Peyer's patch (tissue), 4 donors: Measurements from ENCODE around the gene HRH3. TPM values are rescaled to one million over a fixed set of nuclear protein-coding genes. Genes with fewer than 3 reads are reported as not detected.

ENCODE experiments used
- DNase-seq, 3 donors: peaks; one replicate each; pipeline ENCODE4 v3.0.0-alpha.2; 2017 to 2019
- H3K27ac ChIP-seq, 4 donors: fragments of 200-600 bp; sonication (generic); one replicate each; pipeline ENCODE4 v1.5.1; 2016 to 2019
- H3K27me3 ChIP-seq, 2 donors: fragments of 200-600 bp; sonication (generic); one replicate each; pipeline ENCODE4 v1.5.1; 2019
- H3K36me3 ChIP-seq, 3 donors: fragments of 200-600 bp; sonication (generic); one replicate each; pipeline ENCODE4 v1.5.1; 2016 to 2019
- H3K4me1 ChIP-seq, 4 donors: fragments of 200-600 bp; sonication (generic); one replicate each; pipeline ENCODE4 v1.5.1; 2016 to 2019
- H3K4me3 ChIP-seq, 4 donors: fragments of 200-600 bp; sonication (generic); 1 replicate in 3 of 4; 2 replicates in 1 of 4; pipeline ENCODE4 v1.5.1; 2016 to 2019; ENCODE audit warnings: mild to moderate bottlenecking in 1 of 4
- H3K9me3 ChIP-seq, 4 donors: fragments of 200-600 bp; sonication (generic); one replicate each; pipeline ENCODE4 v1.5.1; 2016 to 2019; ENCODE audit warnings: mild to moderate bottlenecking in 1 of 4
- CTCF ChIP-seq, 6 experiments: fragments of 450-650 bp in 4 of 6; fragments of 200-600 bp in 2 of 6; sonication (generic) in 1 of 6; IDR thresholded peaks; one replicate each; pipeline ENCODE4 v1.5.1; 2017 to 2019; ENCODE audit warnings: antibody characterized with exemption in 6 of 6, mild to moderate bottlenecking in 3 of 6, moderate library complexity in 1 of 6
- POLR2A ChIP-seq, 2 donors: fragments of 450-650 bp; IDR thresholded peaks; one replicate each; pipeline ENCODE4 v1.5.1; 2017; ENCODE audit warnings: antibody characterized with exemption in 2 of 2, mild to moderate bottlenecking in 2 of 2, moderate library complexity in 2 of 2
- total RNA-seq, 4 donors: library from RNA; depleted of rRNA; stranded (reverse); fragments of >200 nt; gene quantifications; one replicate each; pipeline ENCODE4 v1.1.0, GENCODE V29; 2016

HRH3 gene
- total RNA-seq, 4 donors from 2014 or later: 0.27 TPM; not detected in 3

DNA sequence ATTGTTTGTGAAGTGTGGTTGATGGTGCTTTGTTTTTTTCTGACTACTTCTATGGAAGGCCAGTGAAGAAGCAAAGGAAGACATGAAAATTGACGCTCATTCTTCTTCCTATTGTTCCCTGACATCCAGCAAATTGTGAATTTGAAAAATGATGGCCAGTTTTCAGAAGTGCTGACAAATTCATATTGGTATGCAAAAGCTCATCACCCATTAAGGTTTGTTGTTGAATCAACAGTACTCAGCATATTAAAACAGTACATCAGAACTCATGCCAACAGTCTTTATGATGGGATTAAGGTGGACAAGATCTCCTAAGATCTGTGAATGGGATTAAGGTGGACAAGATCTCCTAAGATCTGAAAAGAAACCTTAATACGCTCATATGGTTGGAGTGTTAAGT is 38.3 kb downstream of the HRH3 start:
- no peaks in the 10 kb centered on the region for H3K9me3 ChIP-seq
- no peak for DNase-seq
- H3K36me3 ChIP-seq: peaks cover 0 to 11% (median 0%) of the 10 kb centered on the region in 3 donors
- H3K4me1 ChIP-seq: peaks cover 0 to 19% (median 4%) of the 10 kb centered on the region in 4 donors
- peak overlapping the region in 1 of 4 donors; percentile 87 for H3K4me3 ChIP-seq
- no peaks in the 10 kb centered on the region for H3K27me3 ChIP-seq
- TF ChIP-seq POLR2A (IDR thresholded peaks at IDR 0.05) (no peak), CTCF (IDR thresholded peaks at IDR 0.05) (no peak)
- H3K27ac ChIP-seq: peak overlapping the region in 1 of 4 donors; percentile 96

GRCh38 chr20:62179162-62179504 is 40.9 kb downstream of the HRH3 start:
- no peaks in the 10 kb centered on the region for H3K9me3 ChIP-seq
- H3K4me1 ChIP-seq: peaks cover 0 to 14% (median 4%) of the 10 kb centered on the region in 4 donors
- no peak overlapping the region for H3K4me3 ChIP-seq
- TF ChIP-seq CTCF (IDR thresholded peaks at IDR 0.05) (no peak), POLR2A (IDR thresholded peaks at IDR 0.05) (no peak)
- no peaks in the 10 kb centered on the region for H3K27me3 ChIP-seq
- DNase-seq: peak in 1 of 3 donors; percentile 40
- H3K27ac ChIP-seq: no peak overlapping the region
- H3K36me3 ChIP-seq: peaks cover 0 to 27% (median 0%) of the 10 kb centered on the region in 3 donors

GRCh38 chr20:62178316-62179161 is 41.5 kb downstream of the HRH3 start:
- TF ChIP-seq POLR2A (IDR thresholded peaks at IDR 0.05) (no peak), CTCF (IDR thresholded peaks at IDR 0.05) (no peak)
- no peaks in the 10 kb centered on the region for H3K27me3 ChIP-seq
- H3K4me1 ChIP-seq: peaks cover 0 to 8% (median 3%) of the 10 kb centered on the region in 4 donors
- H3K27ac ChIP-seq: no peak overlapping the region
- H3K36me3 ChIP-seq: peaks cover 0 to 27% (median 0%) of the 10 kb centered on the region in 3 donors
- no peak overlapping the region for H3K4me3 ChIP-seq
- no peaks in the 10 kb centered on the region for H3K9me3 ChIP-seq
- peak in 1 of 3 donors; percentile 40 for DNase-seq

- Histone ChIP-seq H3K36me3 (peaks cover 0 to 34% (median 0%) of the 10 kb centered on the region in 3 donors), H3K9me3 (no peaks in the 10 kb centered on the region), H3K27me3 (no peaks in the 10 kb centered on the region), H3K4me1 (peaks cover 0 to 6% (median 2%) of the 10 kb centered on the region in 4 donors), H3K27ac (no peak overlapping the region), H3K4me3 (no peak overlapping the region)
- no peak for TF ChIP-seq CTCF (IDR thresholded peaks at IDR 0.05)
- TF ChIP-seq POLR2A (IDR thresholded peaks at IDR 0.05): no peak
- DNase-seq: peak in 1 of 3 donors; percentile 21
These were observed 42.8 kb downstream of the HRH3 start for GRCh38 chr20:62177307-62177706.

DNA sequence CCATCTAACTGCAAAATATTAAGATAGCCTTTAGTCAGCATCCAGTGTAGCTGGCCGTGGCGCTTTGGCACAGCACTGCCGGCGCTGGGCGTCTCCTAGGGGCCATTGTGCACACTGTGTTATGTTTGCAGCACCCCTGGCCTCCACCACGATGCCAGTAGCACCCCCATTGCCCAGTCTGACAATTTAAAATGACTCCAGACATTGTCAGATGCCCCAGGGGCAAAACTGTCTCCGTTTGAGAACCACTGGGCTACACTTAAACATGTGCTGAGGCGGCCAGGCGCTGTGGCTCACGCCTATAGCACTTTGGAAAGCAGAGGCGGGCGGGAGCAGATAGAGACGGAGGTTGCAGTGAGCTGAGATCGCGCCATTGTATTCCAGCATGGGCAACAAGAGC is 43.2 kb downstream of the HRH3 start:
- Histone ChIP-seq H3K27ac (no peak overlapping the region), H3K9me3 (no peaks in the 10 kb centered on the region), H3K4me1 (peaks cover 0 to 3% (median 0%) of the 10 kb centered on the region in 4 donors), H3K27me3 (no peaks in the 10 kb centered on the region), H3K4me3 (no peak overlapping the region), H3K36me3 (peaks cover 0 to 34% (median 0%) of the 10 kb centered on the region in 3 donors)
- DNase-seq: peak in 1 of 3 donors; percentile 25
- no peak for TF ChIP-seq POLR2A (IDR thresholded peaks at IDR 0.05)
- TF ChIP-seq CTCF (IDR thresholded peaks at IDR 0.05): no peak
